Activated CD4-positive, CD25-positive, alpha-beta regulatory T cell (primary cell): ENCODE data around the gene PEX6.

ENCODE experiments used
- DNase-seq, 4 experiments: peaks; one replicate each; lab custom pipeline; 2025; lab: John Stamatoyannopoulos, UW

Gene PEX6

GRCh38 chr6:42936398-42936797, 42.6 kb downstream of the PEX6 start:
- DNase-seq = no peak

GRCh38 chr6:42935322-42935721, 43.7 kb downstream of the PEX6 start:
- DNase-seq = no peak

- no peak for DNase-seq
Observed at GRCh38 chr6:42933205-42933604, 45.8 kb downstream of the PEX6 start.

GRCh38 chr6:42932412-42932811, 46.6 kb downstream of the PEX6 start:
- no peak for DNase-seq

- peak in 3 of 4 experiments; percentile 25 to 47 (median 45) for DNase-seq
Observed at GRCh38 chr6:42929821-42930360, 49.1 kb downstream of the PEX6 start.

GRCh38 chr6:42928986-42929820, 49.8 kb downstream of the PEX6 start, which contains the start of gene CNPY3:
Gene CNPY3, plus strand, starts transcription at chr6:42929480. Its CDS starts 91 bp downstream, at chr6:42929571.
- DNase-seq = peak; percentile 75 to 91 (median 84)

- DNase-seq = no peak
Observed at GRCh38 chr6:42925248-42925857, 53.6 kb downstream of the PEX6 start.

- no peak for DNase-seq
Observed at GRCh38 chr6:42923666-42924065, 55.3 kb downstream of the PEX6 start.

- DNase-seq = no peak
Observed at GRCh38 chr6:42921801-42922200, 57.2 kb downstream of the PEX6 start.

- no peak for DNase-seq
Observed at GRCh38 chr6:42916288-42916687, 62.7 kb downstream of the PEX6 start.

GRCh38 chr6:42915732-42916131, 63.2 kb downstream of the PEX6 start, which contains the start of gene PTCRA:
Gene PTCRA, plus strand, starts transcription at chr6:42916053. Its CDS starts 17 bp downstream, at chr6:42916070.
- no peak for DNase-seq

- DNase-seq = no peak
Observed at GRCh38 chr6:42914546-42914945, 64.4 kb downstream of the PEX6 start.
